H7 (cell line): ENCODE measurements around the gene KRT82. TPM values are rescaled to one million over a fixed set of nuclear protein-coding genes. Genes with fewer than 3 reads are reported as not detected.
"Not testable (repeated sequence)": the region's sequence is repeated elsewhere in the genome, so short reads cannot be mapped to it uniquely, and the experiment has no call there.

Source experiments
- DNase-seq: peaks from one replicate; pipeline ENCODE4 v3.0.0; 2012
- H3K27me3 ChIP-seq: 2 replicates; pipeline ENCODE4 v1.6.0; 2011; ENCODE audit warnings: mild to moderate bottlenecking, low read length; ENCODE audit not compliant: control insufficient read depth, insufficient read depth
- H3K36me3 ChIP-seq: replicated peaks from 2 replicates; pipeline ENCODE4 v1.5.1; 2011; ENCODE audit warnings: low read length; ENCODE audit not compliant: control insufficient read depth, insufficient read depth
- H3K4me3 ChIP-seq: 2 replicates; pipeline ENCODE4 v1.5.1; 2011; ENCODE audit warnings: low read depth, mild to moderate bottlenecking, control low read depth, low read length, moderate library complexity; ENCODE audit not compliant: insufficient read depth
- total RNA-seq: library from RNA; depleted of rRNA; stranded (reverse); fragments of >200 nt; shearing (Covaris generic); gene quantifications from 2 replicates; pipeline ENCODE4 v1.2.3, GENCODE V29; 2014; rRNA removed

The KRT82 gene
- total RNA-seq, 1 experiment from 2014 or later, result not detected

- Histone ChIP-seq H3K27me3 (no peaks in the 10 kb centered on the region), H3K36me3 (no peaks in the 10 kb centered on the region), H3K4me3 (no peak overlapping the region)
- no peak for DNase-seq
Measured at GRCh38 chr12:52347016-52347415, 59.1 kb downstream of the KRT82 start.

GRCh38 chr12:52346593-52346992 is 59.5 kb downstream of the KRT82 start:
- Histone ChIP-seq H3K27me3 (no peaks in the 10 kb centered on the region), H3K36me3 (no peaks in the 10 kb centered on the region), H3K4me3 (no peak overlapping the region)
- DNase-seq, result no peak

- H3K36me3 ChIP-seq, DNase-seq, H3K4me3 ChIP-seq, H3K27me3 ChIP-seq: not testable (repeated sequence)
Measured at GRCh38 chr12:52345041-52345440, 61.1 kb downstream of the KRT82 start.

- no peaks in the 10 kb centered on the region for H3K27me3 ChIP-seq
- H3K4me3 ChIP-seq, result no peak overlapping the region
- no peaks in the 10 kb centered on the region for H3K36me3 ChIP-seq
- no peak for DNase-seq
Measured at GRCh38 chr12:52344111-52344510, 62.0 kb downstream of the KRT82 start.

Other genes with a start within 250 kb of the KRT82 start
- not detected in 2 replicates for gene KRT80, start 214.3 kb downstream of the KRT82 start, total RNA-seq
- gene KRT7, start 173.1 kb downstream of the KRT82 start, total RNA-seq, result 0.80 and 1.1 TPM in 2 replicates
- not detected in 2 replicates for gene KRT86, start 131.7 kb downstream of the KRT82 start, total RNA-seq
- gene KRT81, start 114.8 kb downstream of the KRT82 start, total RNA-seq, result not detected in 2 replicates
- gene KRT83, start 84.9 kb downstream of the KRT82 start, total RNA-seq, result 0.10 TPM in 1 of 2 replicates, not detected in the other
- not detected in 2 replicates for gene KRT85, start 38.9 kb downstream of the KRT82 start, total RNA-seq
- gene KRT84, start 20.7 kb downstream of the KRT82 start, total RNA-seq, result not detected in 2 replicates
- gene KRT75, start 28.0 kb upstream of the KRT82 start, total RNA-seq, result not detected in 2 replicates
- not detected in 2 replicates for gene KRT6B, start 45.8 kb upstream of the KRT82 start, total RNA-seq
- gene KRT6C, start 67.5 kb upstream of the KRT82 start, total RNA-seq, result not detected in 2 replicates
- not detected in 2 replicates for gene KRT6A, start 86.9 kb upstream of the KRT82 start, total RNA-seq
- gene KRT5, start 114.1 kb upstream of the KRT82 start, total RNA-seq, result not detected in 2 replicates
- gene KRT71, start 146.8 kb upstream of the KRT82 start, total RNA-seq, result not detected in 2 replicates
- not detected in 2 replicates for gene KRT74, start 167.5 kb upstream of the KRT82 start, total RNA-seq
- gene KRT72, start 195.1 kb upstream of the KRT82 start, total RNA-seq, result not detected in 2 replicates
- gene KRT73, start 212.2 kb upstream of the KRT82 start, total RNA-seq, result not detected in 2 replicates
- not detected in 2 replicates for gene KRT2, start 245.9 kb upstream of the KRT82 start, total RNA-seq